HG03469 (cell line): ENCODE results near the gene DNAJC24.

Experiments used
- ATAC-seq: cut with Tn5 transposase; IDR thresholded peaks from one replicate; pipeline ENCODE4 v1.9.1; 2021; ENCODE audit warnings: mild to moderate bottlenecking, moderate library complexity, moderate number of reproducible peaks; ENCODE audit not compliant: unreplicated experiment

Gene DNAJC24

GRCh38 chr11:31414338-31414737 is 44.7 kb downstream of the DNAJC24 start:
- ATAC-seq, result no peak

- no peak for ATAC-seq
Measured at GRCh38 chr11:31415435-31415834, 45.8 kb downstream of the DNAJC24 start.

- ATAC-seq, result no peak
Measured at GRCh38 chr11:31417357-31417756, 47.7 kb downstream of the DNAJC24 start.

GRCh38 chr11:31417816-31418215 is 48.2 kb downstream of the DNAJC24 start:
- ATAC-seq, result no peak

GRCh38 chr11:31419138-31419537 is 49.5 kb downstream of the DNAJC24 start:
- ATAC-seq, result no peak

- ATAC-seq, result no peak
Measured at GRCh38 chr11:31419669-31420068, 50.0 kb downstream of the DNAJC24 start.

- ATAC-seq, result no peak
Measured at GRCh38 chr11:31421820-31422219, 52.2 kb downstream of the DNAJC24 start.

GRCh38 chr11:31422703-31423102 is 53.0 kb downstream of the DNAJC24 start:
- ATAC-seq, result no peak

- ATAC-seq, result no peak
Measured at GRCh38 chr11:31424652-31425051, 55.0 kb downstream of the DNAJC24 start.

GRCh38 chr11:31433851-31434250 is 64.2 kb downstream of the DNAJC24 start:
- no peak for ATAC-seq

- ATAC-seq, result no peak
Measured at GRCh38 chr11:31437742-31438435, 68.2 kb downstream of the DNAJC24 start.

GRCh38 chr11:31441296-31441695 is 71.6 kb downstream of the DNAJC24 start:
- ATAC-seq, result no peak

GRCh38 chr11:31442086-31442485 is 72.4 kb downstream of the DNAJC24 start:
- ATAC-seq, result no peak

GRCh38 chr11:31443802-31444201 is 74.1 kb downstream of the DNAJC24 start:
- no peak for ATAC-seq

- no peak for ATAC-seq
Measured at GRCh38 chr11:31445621-31446020, 76.0 kb downstream of the DNAJC24 start.

GRCh38 chr11:31449040-31449439 is 79.4 kb downstream of the DNAJC24 start:
- no peak for ATAC-seq

- no peak for ATAC-seq
Measured at GRCh38 chr11:31450841-31451240, 81.2 kb downstream of the DNAJC24 start.

- no peak for ATAC-seq
Measured at GRCh38 chr11:31455177-31455576, 85.5 kb downstream of the DNAJC24 start.

GRCh38 chr11:31464436-31464835 is 94.8 kb downstream of the DNAJC24 start:
- no peak for ATAC-seq

- no peak for ATAC-seq
Measured at GRCh38 chr11:31474083-31474482, 104.4 kb downstream of the DNAJC24 start.

- ATAC-seq, result no peak
Measured at GRCh38 chr11:31477528-31478222, 108.0 kb downstream of the DNAJC24 start.

GRCh38 chr11:31478223-31478590 is 108.5 kb downstream of the DNAJC24 start:
- no peak for ATAC-seq

- ATAC-seq, result no peak
Measured at GRCh38 chr11:31479066-31479465, 109.4 kb downstream of the DNAJC24 start.
